Esophagus muscularis mucosa (tissue), 3 donors: ENCODE results near the gene HINFP.

ENCODE experiments used
- EP300 ChIP-seq: sonication (generic); formaldehyde crosslinking; IDR thresholded peaks from one replicate; pipeline ENCODE4 v1.6.1; 2017; ENCODE audit warnings: antibody characterized with exemption
- TF ChIP-seq, protein P1 (sequence below), 3 experiments: fragments of 200-600 bp in 2 of 3; fragments of 450-650 bp in 1 of 3; sonication (generic) in 2 of 3; IDR thresholded peaks; one replicate each; pipeline ENCODE4 v1.5.1; 2017 to 2019; ENCODE audit warnings: antibody characterized with exemption in 3 of 3, mild to moderate bottlenecking in 2 of 3, moderate library complexity in 1 of 3

DNA sequence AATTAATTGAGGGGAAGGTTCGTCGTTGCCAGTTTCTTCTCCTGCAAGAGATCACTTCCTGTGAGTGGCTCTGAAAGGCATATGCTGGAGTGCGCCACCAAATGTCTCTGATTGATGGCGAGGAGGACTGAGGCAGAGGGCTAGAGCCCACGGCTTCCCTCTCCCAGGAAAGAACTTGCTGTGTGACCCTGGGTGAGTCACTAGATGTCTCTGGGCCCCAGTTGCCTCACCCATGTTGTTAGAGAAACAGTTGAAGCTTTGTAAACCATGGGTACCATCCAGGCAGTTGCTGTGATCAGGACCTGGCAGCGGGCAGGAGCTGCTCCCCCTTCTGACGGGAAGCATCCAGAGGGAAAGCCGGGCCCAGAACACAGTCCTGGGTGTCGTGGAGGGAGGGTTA lies 30.7 kb downstream of the HINFP start:
- TF ChIP-seq EP300, result no peak
- TF ChIP-seq, protein P1, sequence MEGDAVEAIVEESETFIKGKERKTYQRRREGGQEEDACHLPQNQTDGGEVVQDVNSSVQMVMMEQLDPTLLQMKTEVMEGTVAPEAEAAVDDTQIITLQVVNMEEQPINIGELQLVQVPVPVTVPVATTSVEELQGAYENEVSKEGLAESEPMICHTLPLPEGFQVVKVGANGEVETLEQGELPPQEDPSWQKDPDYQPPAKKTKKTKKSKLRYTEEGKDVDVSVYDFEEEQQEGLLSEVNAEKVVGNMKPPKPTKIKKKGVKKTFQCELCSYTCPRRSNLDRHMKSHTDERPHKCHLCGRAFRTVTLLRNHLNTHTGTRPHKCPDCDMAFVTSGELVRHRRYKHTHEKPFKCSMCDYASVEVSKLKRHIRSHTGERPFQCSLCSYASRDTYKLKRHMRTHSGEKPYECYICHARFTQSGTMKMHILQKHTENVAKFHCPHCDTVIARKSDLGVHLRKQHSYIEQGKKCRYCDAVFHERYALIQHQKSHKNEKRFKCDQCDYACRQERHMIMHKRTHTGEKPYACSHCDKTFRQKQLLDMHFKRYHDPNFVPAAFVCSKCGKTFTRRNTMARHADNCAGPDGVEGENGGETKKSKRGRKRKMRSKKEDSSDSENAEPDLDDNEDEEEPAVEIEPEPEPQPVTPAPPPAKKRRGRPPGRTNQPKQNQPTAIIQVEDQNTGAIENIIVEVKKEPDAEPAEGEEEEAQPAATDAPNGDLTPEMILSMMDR (IDR thresholded peaks at IDR 0.05), result no peak
